OCI-LY1 (cell line): ENCODE data around the gene ME3.

Experiments used
- H2AFZ ChIP-seq: fragments of 200-600 bp; sonication (generic), shearing (Covaris generic); 2 replicates; pipeline ENCODE4 v1.6.0; 2014; ENCODE audit warnings: antibody characterized with exemption, mild to moderate bottlenecking, low read length
- H3F3A ChIP-seq: fragments of 200-600 bp; sonication (generic), shearing (Covaris generic); 2 replicates; pipeline ENCODE4 v1.6.0; 2014; ENCODE audit warnings: mild to moderate bottlenecking, antibody characterized with exemption, low read length, moderate library complexity; ENCODE audit not compliant: insufficient read depth
- H3K27ac ChIP-seq: fragments of 200-600 bp; sonication (generic); 2 replicates; pipeline ENCODE4 v1.5.1; 2014; ENCODE audit warnings: low read length, mixed run types, mild to moderate bottlenecking, low read depth; ENCODE audit not compliant: poor library complexity, severe bottlenecking
- H3K27me3 ChIP-seq: fragments of 200-600 bp; sonication (generic); 2 replicates; pipeline ENCODE4 v1.6.0; 2014; ENCODE audit warnings: antibody characterized with exemption, mild to moderate bottlenecking, low read length, moderate library complexity; ENCODE audit not compliant: insufficient read depth
- H3K36me3 ChIP-seq: fragments of 200-600 bp; sonication (generic); 2 replicates; pipeline ENCODE4 v1.6.1; 2014; ENCODE audit warnings: mild to moderate bottlenecking, antibody characterized with exemption, low read length, moderate library complexity, mixed read lengths; ENCODE audit not compliant: insufficient read depth
- H3K4me1 ChIP-seq: fragments of 200-600 bp; sonication (generic); 2 replicates; pipeline ENCODE4 v1.5.1; 2014; ENCODE audit warnings: mild to moderate bottlenecking, low read length, moderate library complexity; ENCODE audit not compliant: insufficient read depth, severe bottlenecking
- H3K4me2 ChIP-seq: fragments of 200-600 bp; sonication (generic), shearing (Covaris generic); 2 replicates; pipeline ENCODE4 v1.6.1; 2014; ENCODE audit warnings: low read length
- H3K4me3 ChIP-seq: fragments of 200-600 bp; sonication (generic); 2 replicates; pipeline ENCODE4 v1.5.1; 2014; ENCODE audit warnings: low read length, low read depth, mild to moderate bottlenecking, mixed read lengths; ENCODE audit not compliant: poor library complexity, severe bottlenecking
- H3K79me2 ChIP-seq: fragments of 200-600 bp; shearing (Covaris generic); 2 replicates; pipeline ENCODE4 v1.6.1; 2016; ENCODE audit warnings: mixed run types, low read length, mixed read lengths; ENCODE audit not compliant: insufficient read depth
- H3K9ac ChIP-seq: fragments of 200-600 bp; sonication (generic), shearing (Covaris generic); 2 replicates; pipeline ENCODE4 v1.6.1; 2014; ENCODE audit warnings: mild to moderate bottlenecking, low read length, mixed read lengths
- H3K9me2 ChIP-seq: fragments of 200-600 bp; sonication (generic), shearing (Covaris generic); 2 replicates; pipeline ENCODE4 v1.6.1; 2014; ENCODE audit warnings: low read depth, mild to moderate bottlenecking, low read length, mixed read lengths
- H3K9me3 ChIP-seq: fragments of 200-600 bp; shearing (Covaris generic); 2 replicates; pipeline ENCODE4 v1.6.1; 2014; ENCODE audit warnings: low read length, mixed read lengths
- H4K20me1 ChIP-seq: fragments of 200-600 bp; sonication (generic), shearing (Covaris generic); 2 replicates; pipeline ENCODE4 v1.6.0; 2016; ENCODE audit warnings: mild to moderate bottlenecking, low read length; ENCODE audit not compliant: insufficient read depth
- CTCF ChIP-seq: fragments of 200-600 bp; sonication (generic), shearing (Covaris generic); IDR thresholded peaks from 2 replicates; pipeline ENCODE4 v1.5.1; 2017; ENCODE audit warnings: mild to moderate bottlenecking, antibody characterized with exemption, low read length, moderate library complexity, mixed read lengths
- EZH2 ChIP-seq: fragments of 200-600 bp; sonication (generic), shearing (Covaris generic); IDR thresholded peaks from 2 replicates; pipeline ENCODE4 v1.8.0; 2017; ENCODE audit warnings: borderline replicate concordance, mixed run types, mild to moderate bottlenecking, antibody characterized with exemption, low read length, moderate library complexity, mixed read lengths

ME3 gene

DNA sequence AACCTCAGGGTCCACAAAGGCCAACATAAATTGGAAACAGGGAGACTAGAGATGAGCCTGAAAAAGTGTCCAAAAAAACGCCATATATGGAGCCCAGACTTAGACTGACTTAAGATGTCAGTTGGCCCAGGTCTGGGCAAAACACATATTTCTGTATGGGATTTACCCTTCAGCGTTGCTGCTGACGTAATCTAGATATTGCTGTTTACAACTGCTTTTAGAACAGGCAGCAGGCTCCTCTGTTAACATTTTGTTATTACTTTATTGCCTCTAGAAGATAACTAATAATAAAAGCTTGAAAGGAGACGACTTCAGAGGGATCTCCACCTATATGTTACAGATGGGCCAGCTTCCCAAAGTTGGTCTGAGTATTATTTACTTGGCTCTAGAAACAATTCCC is 8.7 kb downstream of the ME3 start:
- no peaks in the 10 kb centered on the region for H3F3A ChIP-seq
- no peaks in the 10 kb centered on the region for H3K79me2 ChIP-seq
- no peaks in the 10 kb centered on the region for H3K36me3 ChIP-seq
- H3K4me3 ChIP-seq, result no peak overlapping the region
- H4K20me1 ChIP-seq, result no peaks in the 10 kb centered on the region
- H3K4me2 ChIP-seq, result no peak overlapping the region
- H3K4me1 ChIP-seq, result no peaks in the 10 kb centered on the region
- no peaks in the 10 kb centered on the region for H3K9me3 ChIP-seq
- no peaks in the 10 kb centered on the region for H3K27me3 ChIP-seq
- H2AFZ ChIP-seq, result no peak overlapping the region
- no peak for TF ChIP-seq CTCF
- TF ChIP-seq EZH2, result no peak
- no peak overlapping the region for H3K9ac ChIP-seq
- no peak overlapping the region for H3K27ac ChIP-seq
- H3K9me2 ChIP-seq, result no peaks in the 10 kb centered on the region

DNA sequence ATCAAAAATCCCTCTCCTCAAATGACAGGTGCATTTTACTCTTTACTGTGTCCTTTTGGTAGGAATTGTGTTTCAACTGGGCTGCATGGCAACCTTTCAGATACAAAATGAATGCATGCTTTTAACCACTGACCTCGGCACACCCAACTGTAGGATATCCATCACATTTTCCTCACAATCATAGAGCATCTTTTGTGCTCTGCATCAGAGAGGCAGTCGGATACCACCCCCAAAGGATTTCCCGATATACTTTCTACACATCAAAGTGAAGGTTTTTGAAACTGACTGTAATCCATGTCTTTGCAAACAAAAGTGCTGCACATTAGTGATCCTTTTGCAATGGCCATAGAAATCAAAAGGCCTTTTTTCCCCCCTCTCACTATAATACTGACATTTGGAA is 9.1 kb downstream of the ME3 start:
- H3K4me2 ChIP-seq, result no peak overlapping the region
- no peak overlapping the region for H3K9ac ChIP-seq
- no peak overlapping the region for H2AFZ ChIP-seq
- H3K79me2 ChIP-seq, result no peaks in the 10 kb centered on the region
- no peaks in the 10 kb centered on the region for H3K27me3 ChIP-seq
- no peaks in the 10 kb centered on the region for H3K4me1 ChIP-seq
- H3K36me3 ChIP-seq, result no peaks in the 10 kb centered on the region
- no peaks in the 10 kb centered on the region for H3K9me3 ChIP-seq
- H3K4me3 ChIP-seq, result no peak overlapping the region
- H3F3A ChIP-seq, result no peaks in the 10 kb centered on the region
- H3K27ac ChIP-seq, result no peak overlapping the region
- no peak for TF ChIP-seq CTCF
- TF ChIP-seq EZH2, result no peak
- H3K9me2 ChIP-seq, result no peaks in the 10 kb centered on the region
- no peaks in the 10 kb centered on the region for H4K20me1 ChIP-seq

DNA sequence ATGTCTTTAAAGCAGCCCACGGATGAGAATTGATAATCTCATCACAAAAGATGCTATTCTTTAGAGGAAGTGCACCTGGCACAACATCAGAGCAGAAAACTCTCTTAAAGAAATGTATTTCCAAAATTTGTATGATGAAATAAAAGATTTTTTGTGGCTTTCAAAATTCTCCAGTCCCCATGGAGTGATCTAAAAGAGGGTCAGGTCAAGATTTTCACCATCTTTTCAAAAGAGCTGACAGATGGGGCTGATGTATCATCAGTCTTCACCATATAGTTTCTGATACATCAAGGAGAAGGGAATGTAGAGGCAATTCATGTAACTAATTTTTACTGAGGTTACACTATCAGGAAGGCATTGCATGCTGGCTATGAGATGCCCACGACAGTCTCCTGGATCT is 11.7 kb downstream of the ME3 start:
- Histone ChIP-seq H4K20me1 (no peaks in the 10 kb centered on the region), H3K4me2 (no peak overlapping the region), H3K9me2 (no peaks in the 10 kb centered on the region), H3K9me3 (no peaks in the 10 kb centered on the region), H3K27ac (no peak overlapping the region), H3K27me3 (no peaks in the 10 kb centered on the region), H3K79me2 (no peaks in the 10 kb centered on the region), H3K36me3 (no peaks in the 10 kb centered on the region), H2AFZ (no peak overlapping the region), H3K4me1 (no peaks in the 10 kb centered on the region), H3K9ac (no peak overlapping the region), H3K4me3 (no peak overlapping the region), H3F3A (no peaks in the 10 kb centered on the region)
- no peak for TF ChIP-seq EZH2
- no peak for TF ChIP-seq CTCF
